ENCODE data around the gene TIGD6. TPM values are rescaled to one million over a fixed set of nuclear protein-coding genes. Genes with fewer than 3 reads are reported as not detected.
A peak's percentile ranks its signal among the peaks of the same experiment; 100 is the strongest.

TIGD6 gene
- polyA plus RNA-seq, 1 experiment = 6.5 TPM

GRCh38 chr5:150009671-150010387 is 9.4 kb upstream of the TIGD6 start:
- Histone ChIP-seq H3K9me3 (ENCODE audit: control insufficient read depth, insufficient read depth, low read length) (peaks cover 2% of the 10 kb centered on the region; the same call in 1 of the 2 replicates), H3K27me3 (ENCODE audit: control insufficient read depth, insufficient read depth, low read length) (no peaks in the 10 kb centered on the region), H3K4me3 (ENCODE audit: low read depth, low read length) (no peak overlapping the region), H3K27ac (ENCODE audit: low read depth, low read length) (no peak overlapping the region)
- no peak for DNase-seq (ENCODE audit: low read depth, low spot score)
- POLR2A ChIA-PET = no interaction called here
- CTCF ChIA-PET = no interaction called here
- no peak for TF ChIP-seq CTCF (IDR thresholded peaks at IDR 0.05; ENCODE audit: low read depth, low read length)

- H3K9me3 ChIP-seq (ENCODE audit: control insufficient read depth, insufficient read depth, low read length) = no peaks in the 10 kb centered on the region
- no peak for DNase-seq (ENCODE audit: low read depth, low spot score)
- TF ChIP-seq CTCF (IDR thresholded peaks at IDR 0.05; ENCODE audit: low read depth, low read length) = no peak
- no peak overlapping the region for H3K4me3 ChIP-seq (ENCODE audit: low read depth, low read length)
- ChIA-PET CTCF (interaction anchor here (2.0 to 2.5 kb wide), 2 partner anchors 16 to 154 kb away, joined by 10 to 13 read pairs; no protein-coding TSS in a partner anchor), POLR2A (no interaction called here)
- no peak overlapping the region for H3K27ac ChIP-seq (ENCODE audit: low read depth, low read length)
- no peaks in the 10 kb centered on the region for H3K27me3 ChIP-seq (ENCODE audit: control insufficient read depth, insufficient read depth, low read length)
These were observed 6.6 kb upstream of the TIGD6 start for GRCh38 chr5:150007050-150007449.

- H3K4me3 ChIP-seq (ENCODE audit: low read depth, low read length) = no peak overlapping the region
- no peaks in the 10 kb centered on the region for H3K27me3 ChIP-seq (ENCODE audit: control insufficient read depth, insufficient read depth, low read length)
- H3K9me3 ChIP-seq (ENCODE audit: control insufficient read depth, insufficient read depth, low read length) = no peaks in the 10 kb centered on the region
- POLR2A ChIA-PET = no interaction called here
- CTCF ChIA-PET = interaction anchor here (0.8 to 2.5 kb wide), 4 partner anchors 16 to 370 kb away, joined by 3 to 13 read pairs (median 7); no protein-coding TSS in a partner anchor
- no peak for TF ChIP-seq CTCF (IDR thresholded peaks at IDR 0.05; ENCODE audit: low read depth, low read length)
- no peak for DNase-seq (ENCODE audit: low read depth, low spot score)
- H3K27ac ChIP-seq (ENCODE audit: low read depth, low read length) = no peak overlapping the region
These were observed 5.9 kb upstream of the TIGD6 start for GRCh38 chr5:150006318-150006717.

GRCh38 chr5:150001660-150002486 is 1.4 kb upstream of the TIGD6 start:
- peak; percentile 77 for TF ChIP-seq CTCF (IDR thresholded peaks at IDR 0.05; ENCODE audit: low read depth, low read length)
- H3K9me3 ChIP-seq (ENCODE audit: control insufficient read depth, insufficient read depth, low read length) = no peaks in the 10 kb centered on the region; the same call in 1 of the 2 replicates
- H3K4me3 ChIP-seq (ENCODE audit: low read depth, low read length) = peak overlapping the region; percentile 89
- ChIA-PET POLR2A (no interaction called here), CTCF (interaction anchor here (0.6 to 1.3 kb wide), 5 partner anchors 11 to 168 kb away, joined by 3 to 4 read pairs (median 3); no protein-coding TSS in a partner anchor)
- H3K27me3 ChIP-seq (ENCODE audit: control insufficient read depth, insufficient read depth, low read length) = no peaks in the 10 kb centered on the region
- no peak overlapping the region for H3K27ac ChIP-seq (ENCODE audit: low read depth, low read length)
- DNase-seq (ENCODE audit: low read depth, low spot score) = no peak
